Effector CD4-positive, alpha-beta T cell (primary cell): ENCODE measurements around the gene PALM2AKAP2.

Experiments used
- DNase-seq: peaks from one replicate; pipeline ENCODE4 v3.0.0-alpha.2; 2020
- total RNA-seq: gene quantifications from one replicate; lab custom pipeline; 2026; lab: John Stamatoyannopoulos, UW

Gene PALM2AKAP2
- total RNA-seq: 86.7 reads per million, percentile 80 among the genes with 10 or more reads in this experiment

GRCh38 chr9:109779711-109780452, at the start of gene PALM2AKAP2:
Gene PALM2AKAP2, plus strand, starts transcription at chr9:109780198. Its CDS starts 291 bp downstream, at chr9:109780489.
- DNase-seq: no peak

- no peak for DNase-seq
Measured at GRCh38 chr9:109730228-109730627, 49.8 kb upstream of the PALM2AKAP2 start.

GRCh38 chr9:109733690-109734089, 46.3 kb upstream of the PALM2AKAP2 start:
- DNase-seq: no peak

- no peak for DNase-seq
Measured at GRCh38 chr9:109734814-109735213, 45.2 kb upstream of the PALM2AKAP2 start.

GRCh38 chr9:109735801-109736200, 44.2 kb upstream of the PALM2AKAP2 start:
- no peak for DNase-seq

- no peak for DNase-seq
Measured at GRCh38 chr9:109737295-109737694, 42.7 kb upstream of the PALM2AKAP2 start.

GRCh38 chr9:109739760-109740159, 40.2 kb upstream of the PALM2AKAP2 start:
- DNase-seq: no peak

GRCh38 chr9:109742776-109743348, 37.1 kb upstream of the PALM2AKAP2 start:
- no peak for DNase-seq

GRCh38 chr9:109743696-109744095, 36.3 kb upstream of the PALM2AKAP2 start:
- no peak for DNase-seq

GRCh38 chr9:109745335-109746283, 34.4 kb upstream of the PALM2AKAP2 start:
- no peak for DNase-seq

GRCh38 chr9:109751253-109751652, 28.7 kb upstream of the PALM2AKAP2 start:
- DNase-seq: no peak

- no peak for DNase-seq
Measured at GRCh38 chr9:109753308-109753707, 26.7 kb upstream of the PALM2AKAP2 start.

GRCh38 chr9:109755040-109755439, 25.0 kb upstream of the PALM2AKAP2 start:
- DNase-seq: no peak

- no peak for DNase-seq
Measured at GRCh38 chr9:109759589-109759988, 20.4 kb upstream of the PALM2AKAP2 start.

- no peak for DNase-seq
Measured at GRCh38 chr9:109765278-109765677, 14.7 kb upstream of the PALM2AKAP2 start.

GRCh38 chr9:109765830-109766229, 14.2 kb upstream of the PALM2AKAP2 start:
- DNase-seq: no peak

GRCh38 chr9:109766351-109766750, 13.6 kb upstream of the PALM2AKAP2 start:
- DNase-seq: no peak

- DNase-seq: no peak
Measured at GRCh38 chr9:109767404-109767803, 12.6 kb upstream of the PALM2AKAP2 start.

GRCh38 chr9:109767814-109768213, 12.2 kb upstream of the PALM2AKAP2 start:
- DNase-seq: no peak

GRCh38 chr9:109769250-109769649, 10.7 kb upstream of the PALM2AKAP2 start:
- no peak for DNase-seq

GRCh38 chr9:109770101-109770500, 9.9 kb upstream of the PALM2AKAP2 start:
- no peak for DNase-seq

- DNase-seq: no peak
Measured at GRCh38 chr9:109771087-109771486, 8.9 kb upstream of the PALM2AKAP2 start.
